ENCODE data around the gene CD300LF. TPM values are rescaled to one million over a fixed set of nuclear protein-coding genes. Genes with fewer than 3 reads are reported as not detected.

Gene CD300LF
- total and polyA plus RNA-seq, 2 experiments from 2014 or later: 0.44 TPM; not detected in 1

DNA sequence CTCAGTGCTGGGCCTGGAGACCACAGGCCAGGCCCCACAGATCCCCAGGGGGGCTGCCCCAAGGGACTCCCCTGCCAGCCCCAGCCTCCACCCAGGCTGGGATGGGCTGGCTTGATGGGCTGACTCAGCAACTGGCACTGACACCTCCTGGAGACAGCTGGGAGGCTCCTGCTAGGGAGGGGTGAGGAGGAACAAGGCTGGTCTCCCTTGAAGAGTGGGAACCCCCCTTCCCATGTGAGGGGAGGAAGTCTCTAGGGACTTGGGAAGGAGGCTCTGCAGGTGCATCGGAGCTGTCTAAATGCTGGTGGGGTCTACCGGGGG, 46.1 kb upstream of the CD300LF start:
- WGBS (ENCODE audit: low lambda C conversion rate, missing lambda C conversion rate): 88% methylated on average over 2 of the region's 2 CpGs
- Histone ChIP-seq H3K9me3 (ENCODE audit: low read depth) (no peaks in the 10 kb centered on the region), H3K4me3 (no peak overlapping the region), H3K4me1 (ENCODE audit: insufficient read depth) (peaks cover 77% of the 10 kb centered on the region), H3K36me3 (replicated peaks; ENCODE audit: insufficient read depth, low read depth) (no peaks in the 10 kb centered on the region), H4K20me1 (ENCODE audit: insufficient read depth, poor library complexity, severe bottlenecking) (peaks cover 73% of the 10 kb centered on the region), H3K79me2 (peaks cover 90% of the 10 kb centered on the region), H3K27ac (peak overlapping the region; percentile 97), H3K9me2 (replicated peaks; ENCODE audit: insufficient read depth) (no peaks in the 10 kb centered on the region), H3K27me3 (no peaks in the 10 kb centered on the region), H3K4me2 (peak overlapping the region; percentile 77), H2AFZ (no peak overlapping the region)
- DNase-seq (ENCODE audit: low spot score): no peak
- TF ChIP-seq EZH2 (IDR thresholded peaks at IDR 0.05; ENCODE audit: borderline replicate concordance) (no peak), EZH2phosphoT487 (IDR thresholded peaks at IDR 0.05; ENCODE audit: low read depth, severe bottlenecking, unreplicated experiment) (no peak)
- TF ChIP-seq, protein P1, sequence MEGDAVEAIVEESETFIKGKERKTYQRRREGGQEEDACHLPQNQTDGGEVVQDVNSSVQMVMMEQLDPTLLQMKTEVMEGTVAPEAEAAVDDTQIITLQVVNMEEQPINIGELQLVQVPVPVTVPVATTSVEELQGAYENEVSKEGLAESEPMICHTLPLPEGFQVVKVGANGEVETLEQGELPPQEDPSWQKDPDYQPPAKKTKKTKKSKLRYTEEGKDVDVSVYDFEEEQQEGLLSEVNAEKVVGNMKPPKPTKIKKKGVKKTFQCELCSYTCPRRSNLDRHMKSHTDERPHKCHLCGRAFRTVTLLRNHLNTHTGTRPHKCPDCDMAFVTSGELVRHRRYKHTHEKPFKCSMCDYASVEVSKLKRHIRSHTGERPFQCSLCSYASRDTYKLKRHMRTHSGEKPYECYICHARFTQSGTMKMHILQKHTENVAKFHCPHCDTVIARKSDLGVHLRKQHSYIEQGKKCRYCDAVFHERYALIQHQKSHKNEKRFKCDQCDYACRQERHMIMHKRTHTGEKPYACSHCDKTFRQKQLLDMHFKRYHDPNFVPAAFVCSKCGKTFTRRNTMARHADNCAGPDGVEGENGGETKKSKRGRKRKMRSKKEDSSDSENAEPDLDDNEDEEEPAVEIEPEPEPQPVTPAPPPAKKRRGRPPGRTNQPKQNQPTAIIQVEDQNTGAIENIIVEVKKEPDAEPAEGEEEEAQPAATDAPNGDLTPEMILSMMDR (IDR thresholded peaks at IDR 0.05; ENCODE audit: poor library complexity): no peak

DNA sequence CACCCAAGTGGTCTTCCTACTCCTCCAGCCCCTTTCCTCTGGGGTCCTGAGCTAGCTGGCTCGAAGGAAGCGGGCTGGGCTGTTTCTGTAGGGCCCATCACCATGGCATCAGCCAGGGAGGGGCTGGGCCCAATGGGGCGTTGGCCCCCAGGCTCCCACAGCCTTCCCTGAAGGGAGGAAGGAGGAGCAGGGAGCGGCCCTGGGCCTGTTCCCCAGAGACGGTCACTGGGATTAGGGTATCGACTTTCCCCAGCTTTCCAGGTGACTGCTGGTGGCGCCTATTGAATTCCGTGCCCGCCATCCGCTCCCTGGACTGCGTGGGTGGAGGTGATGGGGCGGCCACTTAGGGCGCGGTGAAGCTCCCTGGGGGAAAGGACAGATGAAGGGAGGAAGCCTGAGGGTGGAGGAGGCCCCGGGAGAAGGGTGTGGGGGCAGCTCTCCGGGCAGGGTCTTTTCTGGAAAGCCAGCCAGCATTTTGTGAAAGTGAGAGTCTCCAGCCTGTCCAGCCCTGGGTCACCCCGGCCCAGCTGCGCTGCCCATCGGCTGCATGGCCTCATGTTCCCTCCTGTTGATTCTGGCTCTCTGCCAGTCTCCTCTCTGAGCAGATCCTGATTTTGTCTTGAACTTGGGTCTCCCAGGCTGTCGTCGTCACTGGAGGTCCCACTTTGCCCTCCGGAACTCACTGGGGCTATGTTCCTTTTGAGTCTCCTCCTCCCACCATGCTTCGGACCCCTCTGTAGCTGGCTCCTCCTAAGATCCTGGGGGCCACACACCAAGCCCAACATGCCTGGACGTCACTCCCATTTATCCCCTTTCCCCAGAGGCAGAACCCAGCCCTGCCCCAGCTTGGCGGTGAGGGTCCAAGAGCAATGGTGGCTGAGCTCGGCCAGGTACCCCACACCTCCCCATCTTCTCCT, 45.5 kb upstream of the CD300LF start:
- no peak overlapping the region for H3K4me3 ChIP-seq
- peaks cover 94% of the 10 kb centered on the region for H3K79me2 ChIP-seq
- H2AFZ ChIP-seq: no peak overlapping the region
- H3K27ac ChIP-seq: peak overlapping the region; percentile 97
- peaks cover 78% of the 10 kb centered on the region for H4K20me1 ChIP-seq (ENCODE audit: insufficient read depth, poor library complexity, severe bottlenecking)
- no peaks in the 10 kb centered on the region for H3K27me3 ChIP-seq
- H3K9me3 ChIP-seq (ENCODE audit: low read depth): no peaks in the 10 kb centered on the region
- H3K9me2 ChIP-seq (replicated peaks; ENCODE audit: insufficient read depth): no peaks in the 10 kb centered on the region
- peak overlapping the region; percentile 77 for H3K4me2 ChIP-seq
- TF ChIP-seq, protein P1 (IDR thresholded peaks at IDR 0.05; ENCODE audit: poor library complexity): no peak
- no peak for TF ChIP-seq EZH2 (IDR thresholded peaks at IDR 0.05; ENCODE audit: borderline replicate concordance)
- no peak for TF ChIP-seq EZH2phosphoT487 (IDR thresholded peaks at IDR 0.05; ENCODE audit: low read depth, severe bottlenecking, unreplicated experiment)
- H3K4me1 ChIP-seq (ENCODE audit: insufficient read depth): peaks cover 73% of the 10 kb centered on the region
- H3K36me3 ChIP-seq (replicated peaks; ENCODE audit: insufficient read depth, low read depth): no peaks in the 10 kb centered on the region
- DNase-seq (ENCODE audit: low spot score): no peak
- WGBS (ENCODE audit: low lambda C conversion rate, missing lambda C conversion rate): 63% methylated on average over 20 of the region's 26 CpGs

DNA sequence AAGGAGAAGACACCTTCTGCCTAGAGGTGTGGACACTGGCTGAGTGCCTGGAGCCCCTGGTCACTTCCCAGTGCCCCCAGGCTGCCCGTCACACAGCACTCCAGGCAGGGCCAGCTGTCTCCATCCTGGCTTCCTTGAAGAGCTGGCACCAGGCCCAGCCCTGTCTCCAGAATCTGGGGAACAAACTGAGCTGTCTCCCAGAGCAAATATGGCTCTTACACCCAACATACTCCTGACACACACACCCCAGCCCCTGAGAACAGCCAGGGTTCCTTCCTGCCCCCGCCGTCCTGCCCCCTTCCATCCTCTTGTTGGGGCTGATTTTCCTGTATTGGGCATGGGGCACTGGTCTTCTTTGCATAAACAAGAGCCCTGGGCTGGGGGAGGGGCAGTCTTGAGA, 44.8 kb upstream of the CD300LF start:
- H3K79me2 ChIP-seq: peaks cover 99% of the 10 kb centered on the region
- no peak overlapping the region for H3K4me3 ChIP-seq
- whole genome bisulfite sequencing (ENCODE audit: low lambda C conversion rate, missing lambda C conversion rate): 73% methylated on average over 3 of the region's 3 CpGs

More for the DNA sequence above, 44.8 kb upstream of the CD300LF start:
- Histone ChIP-seq H3K4me1 (ENCODE audit: insufficient read depth) (peaks cover 73% of the 10 kb centered on the region), H3K27ac (peak overlapping the region; percentile 97), H3K9me2 (replicated peaks; ENCODE audit: insufficient read depth) (no peaks in the 10 kb centered on the region), H3K4me2 (peak overlapping the region; percentile 77), H3K9me3 (ENCODE audit: low read depth) (no peaks in the 10 kb centered on the region), H3K36me3 (replicated peaks; ENCODE audit: insufficient read depth, low read depth) (no peaks in the 10 kb centered on the region), H4K20me1 (ENCODE audit: insufficient read depth, poor library complexity, severe bottlenecking) (peaks cover 83% of the 10 kb centered on the region), H2AFZ (no peak overlapping the region), H3K27me3 (no peaks in the 10 kb centered on the region)
- TF ChIP-seq, protein P1 (IDR thresholded peaks at IDR 0.05; ENCODE audit: poor library complexity): no peak
- TF ChIP-seq EZH2phosphoT487 (IDR thresholded peaks at IDR 0.05; ENCODE audit: low read depth, severe bottlenecking, unreplicated experiment): no peak
- no peak for TF ChIP-seq EZH2 (IDR thresholded peaks at IDR 0.05; ENCODE audit: borderline replicate concordance)
- no peak for DNase-seq (ENCODE audit: low spot score)

Measured in hepatocyte (in vitro differentiated cells).